Measurements from ENCODE around the gene SLC50A1. TPM values are rescaled to one million over a fixed set of nuclear protein-coding genes. Genes with fewer than 3 reads are reported as not detected.

The SLC50A1 gene
- total and polyA plus RNA-seq, 7 donors: 6.7 to 16.2 (median 8.1) TPM

DNA sequence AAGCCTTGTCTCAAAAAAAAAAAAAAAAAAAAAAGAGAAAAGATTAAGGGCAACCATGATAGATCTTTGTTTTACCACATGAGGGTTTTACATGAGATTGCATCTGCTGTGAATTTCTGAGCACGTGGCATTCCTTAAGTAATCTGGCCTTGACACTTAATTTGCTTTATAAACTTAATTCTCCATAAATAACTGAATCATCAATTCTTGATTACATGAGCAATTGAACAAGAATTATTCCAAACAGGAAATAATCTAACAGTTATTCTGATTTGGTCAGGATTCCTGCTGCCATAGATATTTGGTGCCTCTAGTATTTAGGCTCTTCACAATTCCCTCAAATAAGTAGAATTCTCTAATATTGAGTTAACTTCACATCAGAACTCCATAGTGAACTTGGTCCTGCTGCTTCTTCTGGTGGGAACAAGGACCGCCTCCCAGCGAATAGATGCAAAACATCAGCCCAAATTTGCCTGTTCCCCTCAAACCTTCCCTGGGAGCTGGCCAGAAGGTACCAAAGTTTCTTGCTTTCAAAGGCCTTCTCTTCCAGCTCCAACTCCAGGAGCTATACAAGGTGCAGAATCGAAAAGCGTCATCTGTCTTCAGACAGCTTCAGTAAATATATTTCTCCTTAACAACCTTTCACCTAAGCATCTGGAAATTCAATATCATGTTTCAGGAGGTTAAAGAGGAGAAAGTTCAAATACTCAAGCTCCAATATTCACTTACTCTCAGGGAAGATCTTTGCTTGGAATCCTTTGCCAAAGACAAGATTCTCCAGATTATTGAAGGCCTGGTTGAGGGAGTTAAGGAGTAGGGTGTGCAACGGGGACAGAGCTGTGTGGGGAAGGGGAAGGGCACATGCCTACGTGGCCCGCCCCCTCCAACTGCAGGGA, 36.4 kb downstream of the SLC50A1 start:
- Histone ChIP-seq H3K27ac (peak overlapping the region; percentile 81), H3K36me3 (ENCODE audit: insufficient read depth in 1 of 2, low read depth in 1 of 2) (peaks cover 0 to 27% of the 10 kb centered on the region in 2 donors), H3K9me3 (no peaks in the 10 kb centered on the region), H3K4me1 (peaks cover 10% of the 10 kb centered on the region), H3K27me3 (ENCODE audit: insufficient read depth in 3 of 3, low read length in 2 of 3) (peaks cover 0 to 14% (median 10%) of the 10 kb centered on the region in 3 donors), H3K4me3 (peak overlapping the region; percentile 74)
- ATAC-seq (no peak), DNase-seq (no peak)
- TF ChIP-seq, protein P1, sequence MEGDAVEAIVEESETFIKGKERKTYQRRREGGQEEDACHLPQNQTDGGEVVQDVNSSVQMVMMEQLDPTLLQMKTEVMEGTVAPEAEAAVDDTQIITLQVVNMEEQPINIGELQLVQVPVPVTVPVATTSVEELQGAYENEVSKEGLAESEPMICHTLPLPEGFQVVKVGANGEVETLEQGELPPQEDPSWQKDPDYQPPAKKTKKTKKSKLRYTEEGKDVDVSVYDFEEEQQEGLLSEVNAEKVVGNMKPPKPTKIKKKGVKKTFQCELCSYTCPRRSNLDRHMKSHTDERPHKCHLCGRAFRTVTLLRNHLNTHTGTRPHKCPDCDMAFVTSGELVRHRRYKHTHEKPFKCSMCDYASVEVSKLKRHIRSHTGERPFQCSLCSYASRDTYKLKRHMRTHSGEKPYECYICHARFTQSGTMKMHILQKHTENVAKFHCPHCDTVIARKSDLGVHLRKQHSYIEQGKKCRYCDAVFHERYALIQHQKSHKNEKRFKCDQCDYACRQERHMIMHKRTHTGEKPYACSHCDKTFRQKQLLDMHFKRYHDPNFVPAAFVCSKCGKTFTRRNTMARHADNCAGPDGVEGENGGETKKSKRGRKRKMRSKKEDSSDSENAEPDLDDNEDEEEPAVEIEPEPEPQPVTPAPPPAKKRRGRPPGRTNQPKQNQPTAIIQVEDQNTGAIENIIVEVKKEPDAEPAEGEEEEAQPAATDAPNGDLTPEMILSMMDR (IDR thresholded peaks at IDR 0.05): no peak
- WGBS, 3 donors: 32 to 39% (median 35%) methylated on average over 8 of the region's 8 CpGs
- intact Hi-C loops (cut with DNase I): no loop called here

DNA sequence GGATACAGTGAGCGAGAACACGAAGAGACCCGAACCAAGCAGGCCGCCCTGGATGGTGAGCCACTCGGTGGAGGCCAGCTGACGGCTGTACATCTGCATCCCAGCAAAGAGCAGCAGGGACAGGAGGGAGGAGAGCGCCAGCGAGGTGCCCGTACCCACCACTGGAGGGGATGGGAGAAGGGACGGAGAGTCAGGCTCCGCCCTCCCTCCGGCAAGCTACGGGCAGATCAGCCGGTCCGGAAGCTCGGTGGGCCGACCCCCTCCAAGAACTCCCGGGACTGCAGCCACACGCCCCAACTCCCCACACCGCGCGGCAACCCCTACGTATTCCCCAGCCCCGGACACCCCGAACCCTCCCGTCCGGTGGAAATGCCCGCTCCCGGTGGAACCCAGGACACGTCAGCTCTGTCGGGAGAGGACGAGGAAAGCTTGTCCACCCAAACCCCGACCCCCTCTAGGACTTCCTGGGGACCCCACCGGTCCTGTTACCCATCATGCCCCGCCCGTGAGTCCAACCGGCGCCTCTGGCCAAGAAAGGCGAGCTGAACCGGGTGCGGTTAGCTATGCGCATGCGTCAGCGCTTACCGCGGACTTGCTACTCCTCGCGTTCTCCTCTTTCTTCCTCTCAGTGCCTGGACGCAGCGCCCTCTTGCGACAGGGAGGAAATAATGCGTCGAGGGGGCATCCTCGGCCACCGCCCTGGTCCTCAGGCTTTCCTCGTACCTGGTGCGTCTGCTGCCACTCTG, 37.3 kb downstream of the SLC50A1 start, which contains the start of gene KRTCAP2:
Gene KRTCAP2 (minus strand): TSS at position 573 of the 746 bp plus-strand sequence. CDS start 80 bp downstream, at position 493.
- no peaks in the 10 kb centered on the region for H3K9me3 ChIP-seq
- H3K4me1 ChIP-seq: peaks cover 6% of the 10 kb centered on the region
- TF ChIP-seq, protein P1 (IDR thresholded peaks at IDR 0.05): peak; percentile 92
- intact Hi-C loops (cut with DNase I): no loop called here
- peaks cover 0 to 27% of the 10 kb centered on the region in 2 donors for H3K36me3 ChIP-seq (ENCODE audit: insufficient read depth in 1 of 2, low read depth in 1 of 2)
- peak; percentile 96 to 98 for DNase-seq
- peak within 1 kb of the TSS; percentile 74 for H3K4me3 ChIP-seq
- H3K27me3 ChIP-seq (ENCODE audit: insufficient read depth in 3 of 3, low read length in 2 of 3): peaks cover 0 to 13% (median 10%) of the 10 kb centered on the region in 3 donors
- peak within 1 kb of the TSS; percentile 81 for H3K27ac ChIP-seq
- WGBS, 3 donors: 0 to 1% (median 1%) methylated on average over 46 to 57 of the region's 57 CpGs
- ATAC-seq: peak; percentile 89 to 95 (median 92)

DNA sequence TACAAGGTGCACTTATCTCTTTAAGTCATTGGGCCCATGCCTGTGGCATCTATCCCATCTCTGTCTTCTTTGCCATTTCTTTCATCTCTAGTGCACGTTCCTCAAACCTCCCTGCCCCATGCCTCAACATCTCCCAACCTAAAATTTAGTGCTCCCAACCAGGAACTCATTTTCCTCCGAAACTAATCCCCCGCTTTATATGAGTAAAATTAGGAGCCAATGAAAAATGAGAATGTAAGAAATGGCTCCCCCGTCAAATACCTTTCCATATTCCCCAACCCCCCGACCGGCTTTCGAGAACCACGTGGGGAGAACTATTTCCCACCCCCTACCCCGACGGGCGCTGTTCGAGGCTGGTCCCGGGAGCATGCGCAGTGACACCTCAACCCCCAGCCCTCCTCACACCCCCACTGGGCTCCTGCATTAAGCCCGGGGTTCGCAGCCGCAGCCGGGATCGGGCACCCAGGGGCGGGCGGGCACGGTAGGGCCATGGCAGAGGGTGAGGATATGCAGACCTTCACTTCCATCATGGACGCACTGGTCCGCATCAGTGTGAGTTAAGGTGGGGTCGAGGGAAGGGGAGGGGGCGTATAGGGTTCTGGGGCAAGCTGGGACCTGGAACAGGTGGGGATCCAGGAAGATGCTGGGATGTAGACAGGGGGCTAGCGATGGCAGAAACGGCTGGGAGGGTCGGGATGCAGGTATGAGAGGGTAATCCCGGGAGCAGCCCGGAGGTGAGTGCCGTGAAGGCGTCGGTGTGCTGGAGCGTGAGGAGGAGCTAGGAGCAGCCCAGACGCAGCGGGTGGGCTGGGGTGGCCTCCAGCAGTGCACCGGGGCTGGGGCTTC, 38.0 kb downstream of the SLC50A1 start, which contains the start of gene TRIM46:
Gene TRIM46 (plus strand): TSS at position 372 of the 846 bp plus-strand sequence. CDS start 118 bp downstream, at position 490.
- TF ChIP-seq, protein P1 (IDR thresholded peaks at IDR 0.05): no peak
- H3K4me1 ChIP-seq: peaks cover 6% of the 10 kb centered on the region
- H3K9me3 ChIP-seq: no peaks in the 10 kb centered on the region
- ATAC-seq: no peak
- H3K27ac ChIP-seq: peak within 1 kb of the TSS; percentile 81
- DNase-seq: peak in 1 of 2 donors; percentile 51
- peaks cover 0 to 13% (median 10%) of the 10 kb centered on the region in 3 donors for H3K27me3 ChIP-seq (ENCODE audit: insufficient read depth in 3 of 3, low read length in 2 of 3)
- H3K36me3 ChIP-seq (ENCODE audit: insufficient read depth in 1 of 2, low read depth in 1 of 2): peaks cover 0 to 27% of the 10 kb centered on the region in 2 donors
- peak within 1 kb of the TSS; percentile 74 for H3K4me3 ChIP-seq
- intact Hi-C loops (cut with DNase I): no loop called here
- WGBS, 3 donors: 3% methylated on average over 38 of the region's 38 CpGs
